Left ventricle myocardium inferior (tissue), 1 donor: ENCODE measurements around the gene ETFDH. TPM values are rescaled to one million over a fixed set of nuclear protein-coding genes. Genes with fewer than 3 reads are reported as not detected.

Experiments
- DNase-seq: peaks from one replicate; pipeline ENCODE4 v3.0.0-alpha.2; 2020
- H3K27ac ChIP-seq: fragments of 200-600 bp; replicated peaks from 2 replicates; pipeline ENCODE4 v1.8.0; 2021
- H3K27me3 ChIP-seq: fragments of 200-600 bp; 2 replicates; pipeline ENCODE4 v1.8.0; 2021; ENCODE audit warnings: low read depth
- H3K36me3 ChIP-seq: fragments of 200-600 bp; 2 replicates; pipeline ENCODE4 v1.8.0; 2021
- H3K4me1 ChIP-seq: fragments of 200-600 bp; 2 replicates; pipeline ENCODE4 v1.8.0; 2021
- H3K4me3 ChIP-seq: fragments of 200-600 bp; 2 replicates; pipeline ENCODE4 v1.8.0; 2021; ENCODE audit warnings: mild to moderate bottlenecking, moderate library complexity
- H3K9me3 ChIP-seq: fragments of 200-600 bp; replicated peaks from 2 replicates; pipeline ENCODE4 v1.8.0; 2021
- CTCF ChIP-seq: fragments of 200-600 bp; IDR thresholded peaks from 2 replicates; pipeline ENCODE4 v1.8.0; 2021; ENCODE audit warnings: antibody characterized with exemption, mild to moderate bottlenecking, borderline replicate concordance
- intact Hi-C: fragments of 100-400 bp; cut with micrococcal nuclease; formaldehyde crosslinking; loops from one replicate; pipeline ENCODE4 v1.11.0; 2022
- total RNA-seq: library from RNA; stranded (reverse); fragmentation: NEBNext Ultra II Directional; extraction: Animal tissue kit (Norgen Biotek cat#: 25700); gene quantifications from one replicate; pipeline ENCODE4 v1.2.1, GENCODE V29; 2021
- donor health status: DM: no; HTN: yes; CAD: no; lungs with severe emphysema.

Gene ETFDH
- total RNA-seq, 1 donor from 2014 or later = 283 TPM

- Histone ChIP-seq H3K36me3 (peaks cover 99% of the 10 kb centered on the region), H3K27ac (no peak overlapping the region), H3K27me3 (no peaks in the 10 kb centered on the region), H3K4me3 (no peak overlapping the region), H3K9me3 (no peaks in the 10 kb centered on the region), H3K4me1 (peaks cover 3% of the 10 kb centered on the region)
- intact Hi-C loops = no loop called here
- no peak for DNase-seq
- TF ChIP-seq CTCF = no peak
Observed at GRCh38 chr4:158714937-158715336, 42.8 kb downstream of the ETFDH start.

GRCh38 chr4:158715802-158716201 is 43.7 kb downstream of the ETFDH start:
- Histone ChIP-seq H3K27me3 (no peaks in the 10 kb centered on the region), H3K9me3 (no peaks in the 10 kb centered on the region), H3K4me1 (peaks cover 10% of the 10 kb centered on the region), H3K36me3 (peaks cover 96% of the 10 kb centered on the region), H3K27ac (no peak overlapping the region), H3K4me3 (no peak overlapping the region)
- no peak for TF ChIP-seq CTCF
- intact Hi-C loops = no loop called here
- no peak for DNase-seq

GRCh38 chr4:158721680-158722079 is 49.6 kb downstream of the ETFDH start:
- no peak for DNase-seq
- H3K4me1 ChIP-seq = peaks cover 39% of the 10 kb centered on the region
- peaks cover 44% of the 10 kb centered on the region for H3K36me3 ChIP-seq
- H3K4me3 ChIP-seq = peak overlapping the region; percentile 97
- TF ChIP-seq CTCF = no peak
- H3K9me3 ChIP-seq = no peaks in the 10 kb centered on the region
- H3K27ac ChIP-seq = no peak overlapping the region
- intact Hi-C loops = loop anchor here (10.0 kb wide), 1 partner anchor 483 kb away; no protein-coding TSS in a partner anchor
- H3K27me3 ChIP-seq = no peaks in the 10 kb centered on the region

- H3K4me3 ChIP-seq = peak overlapping the region; percentile 97
- intact Hi-C loops = loop anchor here (10.0 kb wide), 1 partner anchor 482 kb away; no protein-coding TSS in a partner anchor
- peaks cover 39% of the 10 kb centered on the region for H3K4me1 ChIP-seq
- H3K36me3 ChIP-seq = peaks cover 37% of the 10 kb centered on the region
- H3K27ac ChIP-seq = peak overlapping the region; percentile 95
- TF ChIP-seq CTCF = no peak
- H3K27me3 ChIP-seq = no peaks in the 10 kb centered on the region
- H3K9me3 ChIP-seq = no peaks in the 10 kb centered on the region
- DNase-seq = no peak
Observed at GRCh38 chr4:158722291-158722916, 50.3 kb downstream of the ETFDH start.

GRCh38 chr4:158722917-158723793 is 51.1 kb downstream of the ETFDH start, which contains the start of gene PPID:
Gene PPID (minus strand): TSS chr4:158723396. CDS start chr4:158723288, 108 bp downstream.
- Histone ChIP-seq H3K9me3 (no peaks in the 10 kb centered on the region), H3K27me3 (no peaks in the 10 kb centered on the region), H3K27ac (peak within 1 kb of the TSS; percentile 95), H3K36me3 (peaks cover 29% of the 10 kb centered on the region), H3K4me3 (peak within 1 kb of the TSS; percentile 97), H3K4me1 (peaks cover 39% of the 10 kb centered on the region)
- intact Hi-C loops = loop anchor here (10.0 kb wide), 1 partner anchor 482 kb away; no protein-coding TSS in a partner anchor
- peak; percentile 88 for DNase-seq
- TF ChIP-seq CTCF = no peak
